ENCODE data around the gene SLIT3.

Gene SLIT3

GRCh38 chr5:169174923-169175322 is 126.0 kb downstream of the SLIT3 start:
- no peak for DNase-seq (ENCODE audit: low spot score)

- DNase-seq (ENCODE audit: low spot score) = no peak
These were observed 127.6 kb downstream of the SLIT3 start for GRCh38 chr5:169173372-169173771.

GRCh38 chr5:169171515-169171914 is 129.4 kb downstream of the SLIT3 start:
- no peak for DNase-seq (ENCODE audit: low spot score)

DNA sequence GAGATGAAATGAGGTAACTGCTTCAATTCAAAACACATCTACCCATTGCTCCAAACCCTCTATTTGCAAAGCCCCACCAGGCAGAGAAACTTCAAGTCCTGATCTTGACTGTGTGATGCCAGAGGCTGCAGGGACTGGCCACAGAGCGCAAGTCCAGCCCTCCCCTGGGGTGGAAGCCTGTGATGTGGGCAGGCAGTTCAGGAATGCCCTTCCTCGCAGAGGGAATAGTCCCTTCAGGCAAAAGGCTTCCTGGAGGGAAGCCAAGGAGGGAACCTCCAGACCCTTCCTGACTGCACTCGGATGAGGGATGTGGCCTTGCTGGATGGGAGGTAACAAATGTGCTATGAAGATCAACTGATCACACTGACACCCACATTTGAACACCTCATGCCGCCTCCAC is 131.2 kb downstream of the SLIT3 start:
- no peak for DNase-seq (ENCODE audit: low spot score)

DNA sequence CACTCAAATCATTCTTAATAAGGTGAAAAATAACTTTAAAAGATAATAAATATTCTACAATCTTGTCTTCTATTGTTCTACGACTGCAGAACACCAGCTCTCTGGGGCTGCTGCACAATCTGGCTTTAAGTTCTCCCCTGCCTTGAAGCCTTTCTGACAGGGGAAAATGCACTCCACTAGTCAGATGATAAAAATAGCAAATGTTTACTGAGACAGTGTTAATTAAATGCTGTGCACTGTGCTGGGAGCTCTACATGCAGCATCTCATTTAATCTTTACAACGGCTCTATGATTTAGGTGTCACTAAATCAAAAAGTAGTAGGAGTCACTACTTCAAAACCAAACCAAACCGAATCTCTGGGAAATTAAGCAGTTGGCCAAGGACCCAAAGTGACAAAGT is 132.7 kb downstream of the SLIT3 start:
- DNase-seq (ENCODE audit: low spot score) = peak; percentile 66

GRCh38 chr5:169166078-169166477 is 134.9 kb downstream of the SLIT3 start:
- DNase-seq (ENCODE audit: low spot score) = no peak

- no peak for DNase-seq (ENCODE audit: low spot score)
These were observed 135.9 kb downstream of the SLIT3 start for GRCh38 chr5:169165052-169165451.

DNA sequence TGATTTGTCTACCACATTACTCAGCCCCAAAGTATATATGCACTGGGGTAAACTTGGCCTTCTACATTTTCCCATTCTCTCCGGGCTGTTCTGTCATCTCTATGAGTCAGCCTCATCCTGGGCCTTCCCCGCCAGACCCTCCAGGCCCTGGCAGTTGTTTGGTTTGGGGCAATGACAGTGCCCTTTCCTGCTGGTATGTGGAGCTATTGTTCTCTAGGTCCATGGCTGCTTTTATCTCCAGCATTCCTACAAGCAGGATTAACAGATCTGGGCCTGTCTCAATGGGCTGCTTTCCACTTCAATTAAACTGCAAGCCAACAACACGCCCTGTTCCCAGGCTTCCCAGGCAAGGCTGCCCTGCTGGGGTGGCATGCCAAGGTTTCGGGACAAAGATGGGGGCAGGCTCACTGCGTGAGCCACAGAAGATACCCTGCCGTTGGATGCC is 136.4 kb downstream of the SLIT3 start:
- peak; percentile 97 for DNase-seq (ENCODE audit: low spot score)

DNA sequence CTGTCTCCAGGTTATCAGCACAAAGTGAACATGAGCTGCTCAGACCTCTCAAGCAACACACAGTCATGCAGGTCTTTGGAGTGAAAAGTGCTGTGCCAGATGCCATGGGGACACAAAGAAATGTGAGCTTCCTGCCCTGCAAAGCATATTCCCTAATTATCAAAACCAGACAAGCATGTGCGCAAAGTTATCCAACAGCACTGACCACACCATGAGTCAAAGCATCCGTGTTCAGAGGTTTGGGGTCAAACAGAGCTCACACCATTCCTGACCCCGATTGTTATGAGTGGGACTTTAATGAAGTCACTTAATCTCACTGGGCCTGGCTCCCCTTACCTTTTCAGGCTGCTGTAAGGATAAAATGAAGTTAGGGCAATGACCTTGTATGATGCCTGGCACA is 138.5 kb downstream of the SLIT3 start:
- no peak for DNase-seq (ENCODE audit: low spot score)

GRCh38 chr5:169161022-169161680 is 139.8 kb downstream of the SLIT3 start:
- DNase-seq (ENCODE audit: low spot score) = peak; percentile 85

GRCh38 chr5:169160405-169160901 is 140.5 kb downstream of the SLIT3 start:
- DNase-seq (ENCODE audit: low spot score) = no peak

DNA sequence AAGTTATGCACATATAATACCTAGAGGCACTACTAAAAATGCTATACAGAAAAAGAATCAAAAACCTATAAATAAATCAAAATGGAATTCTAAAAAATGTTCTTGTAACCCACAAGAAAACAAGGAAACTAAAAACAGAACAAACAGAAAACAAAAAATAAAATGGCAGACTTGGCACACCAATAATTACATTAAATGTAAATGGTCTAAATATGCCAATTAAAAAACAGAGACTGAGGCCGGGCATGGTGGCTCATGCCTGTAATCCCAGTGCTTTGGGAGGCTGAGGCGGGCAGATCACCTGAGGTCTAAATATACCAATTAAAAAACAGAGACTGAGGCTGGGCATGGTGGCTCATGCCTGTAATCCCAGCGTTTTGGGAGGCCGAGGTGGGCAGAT is 142.2 kb downstream of the SLIT3 start:
- no peak for DNase-seq (ENCODE audit: low spot score)

GRCh38 chr5:169157064-169157463 is 143.9 kb downstream of the SLIT3 start:
- DNase-seq (ENCODE audit: low spot score) = no peak

DNA sequence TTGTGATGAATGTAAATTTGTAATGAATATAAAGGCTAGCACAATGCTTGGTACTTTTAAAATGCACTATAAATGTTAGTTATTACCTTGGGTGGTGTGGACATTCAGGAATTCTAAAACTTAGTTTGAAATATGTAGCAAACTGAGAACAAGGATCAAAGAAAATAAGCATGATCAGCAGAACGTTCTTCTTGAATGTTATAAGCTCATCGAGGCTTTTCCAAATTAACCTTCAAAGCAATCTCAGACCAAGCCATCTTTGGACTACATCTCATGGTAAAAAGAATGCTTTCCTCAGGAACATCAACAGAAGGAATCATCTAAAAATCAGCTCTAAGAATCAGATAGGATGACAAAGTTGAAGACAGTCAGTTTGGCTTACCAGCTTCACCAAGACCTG is 146.3 kb downstream of the SLIT3 start:
- DNase-seq (ENCODE audit: low spot score) = no peak

GRCh38 chr5:169153405-169153804 is 147.5 kb downstream of the SLIT3 start:
- DNase-seq (ENCODE audit: low spot score) = no peak

DNA sequence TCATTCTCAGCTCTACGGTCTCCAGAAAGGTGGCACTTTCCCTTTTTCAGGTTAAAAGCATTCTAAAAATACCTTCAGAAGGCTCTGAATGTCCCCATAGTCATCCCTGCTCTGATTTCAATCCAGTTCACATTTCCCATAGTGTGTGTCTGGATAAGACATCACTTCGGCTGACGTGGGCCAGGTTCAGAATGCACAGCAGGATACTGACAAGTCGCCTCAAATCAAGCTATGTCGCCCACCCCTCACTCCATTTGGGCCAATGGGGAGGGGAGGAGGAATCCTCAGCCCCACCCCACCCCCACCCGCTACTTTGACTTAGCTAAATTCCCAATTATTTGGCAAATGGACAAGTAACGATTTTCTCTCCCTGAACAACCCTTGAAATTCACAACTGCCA is 148.0 kb downstream of the SLIT3 start:
- DNase-seq (ENCODE audit: low spot score) = no peak

GRCh38 chr5:169152453-169152852 is 148.5 kb downstream of the SLIT3 start:
- no peak for DNase-seq (ENCODE audit: low spot score)

DNA sequence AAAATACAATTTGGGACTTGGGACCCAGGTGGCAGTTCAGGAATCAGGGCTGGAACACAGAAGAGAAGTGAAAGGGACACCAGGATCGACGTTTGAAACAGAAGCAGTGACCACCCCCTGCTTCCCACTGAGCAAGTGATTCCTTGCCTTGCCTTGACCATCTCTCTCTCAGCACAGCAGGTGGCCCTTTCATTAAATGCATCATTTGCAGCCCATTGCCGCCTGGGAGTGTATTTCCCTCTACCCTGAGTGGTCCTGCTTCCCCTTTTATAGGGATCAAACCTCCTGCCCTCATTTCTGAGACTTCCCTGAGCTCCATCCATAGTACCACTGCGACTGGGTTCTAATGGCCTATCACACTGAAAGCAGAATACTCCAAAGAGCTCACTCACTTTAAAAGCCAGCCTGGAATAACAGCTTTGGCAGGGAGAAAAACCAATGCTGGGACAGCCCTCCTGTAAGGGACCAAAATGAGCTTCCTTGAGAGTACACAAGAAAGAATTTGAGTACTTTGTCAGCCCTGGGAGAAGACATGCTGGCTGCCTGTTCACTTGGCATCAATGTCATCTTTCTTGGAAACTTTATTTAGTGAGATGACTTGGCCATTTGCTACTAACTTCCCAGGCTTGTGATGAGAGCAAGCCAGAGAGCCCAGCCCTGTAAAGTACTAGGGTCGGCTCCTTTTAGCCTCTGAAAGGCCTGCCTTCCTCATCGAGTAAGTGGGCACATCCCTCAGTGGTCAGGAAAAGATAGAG is 149.7 kb downstream of the SLIT3 start:
- DNase-seq (ENCODE audit: low spot score) = no peak

GRCh38 chr5:169150108-169150507 is 150.8 kb downstream of the SLIT3 start:
- no peak for DNase-seq (ENCODE audit: low spot score)

- no peak for DNase-seq (ENCODE audit: low spot score)
These were observed 151.6 kb downstream of the SLIT3 start for GRCh38 chr5:169149317-169149716.

GRCh38 chr5:169148138-169148740 is 152.7 kb downstream of the SLIT3 start:
- DNase-seq (ENCODE audit: low spot score) = no peak

GRCh38 chr5:169147534-169147933 is 153.4 kb downstream of the SLIT3 start:
- DNase-seq (ENCODE audit: low spot score) = no peak

DNA sequence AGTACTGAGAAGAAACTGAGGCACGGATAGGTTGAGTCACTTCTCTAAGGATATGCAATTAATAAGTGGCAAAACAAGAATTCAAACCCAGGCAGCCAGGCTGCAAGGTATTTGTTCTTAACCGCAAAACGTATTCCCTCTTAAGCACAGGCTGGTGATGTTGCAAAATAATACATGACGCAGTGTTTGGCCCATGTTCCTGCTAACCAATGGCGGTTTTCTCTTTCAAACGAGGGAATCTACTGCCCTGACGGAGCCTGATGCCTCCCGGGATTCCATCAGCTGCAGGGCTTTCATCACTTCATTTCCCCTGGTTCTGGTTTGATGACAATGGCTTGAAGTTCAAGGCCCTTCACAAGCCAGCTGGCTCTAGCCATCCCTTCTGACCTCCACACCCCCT is 154.8 kb downstream of the SLIT3 start:
- no peak for DNase-seq (ENCODE audit: low spot score)
